Cardiac fibroblast (primary cell): ENCODE measurements around the gene NMUR2.

Experiments
- DNase-seq, 2 donors: peaks; one replicate each; pipeline versions ENCODE4 v3.0.0 to v3.0.0-alpha.2; 2010; ENCODE audit warnings: low read depth in 2 of 2
- H3K4me3 ChIP-seq, 2 donors: replicated peaks in 1 of 2; 1 replicate in 1 of 2; 2 replicates in 1 of 2; pipeline ENCODE4 v1.5.1; 2011; ENCODE audit warnings: low read depth in 2 of 2, low read length in 2 of 2, mild to moderate bottlenecking in 2 of 2, moderate library complexity in 1 of 2
- TF ChIP-seq, protein P1 (sequence below): IDR thresholded peaks from one replicate; pipeline ENCODE4 v1.5.1; 2011; ENCODE audit warnings: low read depth, mild to moderate bottlenecking, low read length, inconsistent platforms

Gene NMUR2

DNA sequence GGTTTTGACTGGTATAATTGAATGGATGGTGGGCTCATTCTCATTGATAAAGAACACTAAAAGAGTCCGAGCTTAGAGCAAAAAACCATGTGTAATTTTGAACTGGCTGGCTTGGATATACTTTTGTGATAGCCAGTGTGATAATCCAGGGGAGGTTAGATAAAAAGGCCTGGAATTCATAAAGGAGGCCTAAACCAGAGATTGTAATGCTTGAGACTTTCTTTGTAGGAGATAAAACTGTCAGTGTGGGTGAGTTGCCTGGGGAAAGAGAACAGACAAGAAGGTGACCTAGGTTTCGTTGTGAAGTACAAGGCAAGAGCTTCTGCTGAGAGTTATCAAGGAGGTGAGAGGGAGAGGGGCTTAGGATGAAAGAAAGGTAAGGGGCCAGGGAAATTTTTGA, 17.0 kb upstream of the NMUR2 start:
- TF ChIP-seq, protein P1, sequence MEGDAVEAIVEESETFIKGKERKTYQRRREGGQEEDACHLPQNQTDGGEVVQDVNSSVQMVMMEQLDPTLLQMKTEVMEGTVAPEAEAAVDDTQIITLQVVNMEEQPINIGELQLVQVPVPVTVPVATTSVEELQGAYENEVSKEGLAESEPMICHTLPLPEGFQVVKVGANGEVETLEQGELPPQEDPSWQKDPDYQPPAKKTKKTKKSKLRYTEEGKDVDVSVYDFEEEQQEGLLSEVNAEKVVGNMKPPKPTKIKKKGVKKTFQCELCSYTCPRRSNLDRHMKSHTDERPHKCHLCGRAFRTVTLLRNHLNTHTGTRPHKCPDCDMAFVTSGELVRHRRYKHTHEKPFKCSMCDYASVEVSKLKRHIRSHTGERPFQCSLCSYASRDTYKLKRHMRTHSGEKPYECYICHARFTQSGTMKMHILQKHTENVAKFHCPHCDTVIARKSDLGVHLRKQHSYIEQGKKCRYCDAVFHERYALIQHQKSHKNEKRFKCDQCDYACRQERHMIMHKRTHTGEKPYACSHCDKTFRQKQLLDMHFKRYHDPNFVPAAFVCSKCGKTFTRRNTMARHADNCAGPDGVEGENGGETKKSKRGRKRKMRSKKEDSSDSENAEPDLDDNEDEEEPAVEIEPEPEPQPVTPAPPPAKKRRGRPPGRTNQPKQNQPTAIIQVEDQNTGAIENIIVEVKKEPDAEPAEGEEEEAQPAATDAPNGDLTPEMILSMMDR, result no peak
- DNase-seq, result no peak

DNA sequence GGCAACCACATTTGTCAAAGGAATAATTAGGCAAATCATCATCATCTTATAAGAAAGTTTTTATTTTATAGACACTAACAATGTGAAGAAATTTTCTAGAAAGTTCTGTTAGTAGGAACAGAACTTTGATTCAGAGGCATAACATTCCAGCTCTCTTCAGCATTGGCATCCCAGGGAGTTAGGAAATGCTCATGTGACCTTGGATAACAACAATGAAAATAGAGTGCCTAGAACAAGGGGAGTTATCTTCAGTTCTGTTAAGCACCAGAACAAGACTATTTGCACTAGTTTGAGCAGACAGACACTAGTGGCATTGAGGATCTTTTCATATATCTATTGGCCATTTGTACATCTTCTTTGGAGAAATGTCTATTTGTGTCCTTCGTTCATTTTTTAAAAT, 7.0 kb upstream of the NMUR2 start:
- H3K4me3 ChIP-seq, result no peak overlapping the region
- TF ChIP-seq, protein P1, result no peak
- DNase-seq, result no peak

More for the DNA sequence above, 17.0 kb upstream of the NMUR2 start:
- H3K4me3 ChIP-seq, result no peak overlapping the region

DNA sequence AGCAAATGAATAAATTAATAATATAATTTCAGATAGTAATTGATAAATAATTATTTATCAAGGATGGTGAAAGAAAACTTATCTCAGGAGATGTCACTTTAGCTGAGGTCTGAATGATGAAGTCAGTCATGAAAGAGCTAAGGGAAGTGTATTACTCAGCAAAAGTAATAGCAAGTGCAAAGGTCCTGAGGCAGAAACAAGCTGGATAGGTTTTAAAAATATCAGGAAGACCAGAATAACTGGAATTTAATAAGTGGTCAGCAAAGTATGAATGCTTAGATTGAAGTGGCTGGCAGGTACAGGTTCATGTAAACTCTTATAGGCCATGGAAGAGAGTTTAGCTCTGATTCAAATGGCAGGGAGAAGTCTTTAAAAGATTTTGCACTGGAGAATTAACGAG, 1.0 kb upstream of the NMUR2 start:
- no peak overlapping the region for H3K4me3 ChIP-seq
- TF ChIP-seq, protein P1, result no peak
- no peak for DNase-seq

DNA sequence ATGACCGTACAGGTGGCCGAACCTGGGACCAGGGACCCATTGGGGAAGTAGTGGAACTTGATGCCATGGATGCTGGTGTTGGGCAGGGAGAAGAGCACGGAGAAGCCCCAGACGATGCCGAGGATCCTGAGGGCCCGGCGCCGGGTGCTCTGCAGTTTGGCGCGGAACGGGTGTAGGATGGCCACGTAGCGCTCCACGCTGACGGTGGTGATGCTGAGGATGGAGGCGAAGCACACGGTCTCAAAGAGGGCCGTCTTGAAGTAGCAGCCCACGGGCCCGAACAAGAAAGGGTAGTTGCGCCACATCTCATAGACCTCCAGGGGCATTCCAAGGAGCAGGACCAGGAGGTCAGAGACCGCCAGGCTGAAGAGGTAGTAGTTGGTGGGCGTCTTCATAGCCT, 585 bp downstream of the NMUR2 start:
- TF ChIP-seq, protein P1, result no peak
- no peak overlapping the region for H3K4me3 ChIP-seq

DNA sequence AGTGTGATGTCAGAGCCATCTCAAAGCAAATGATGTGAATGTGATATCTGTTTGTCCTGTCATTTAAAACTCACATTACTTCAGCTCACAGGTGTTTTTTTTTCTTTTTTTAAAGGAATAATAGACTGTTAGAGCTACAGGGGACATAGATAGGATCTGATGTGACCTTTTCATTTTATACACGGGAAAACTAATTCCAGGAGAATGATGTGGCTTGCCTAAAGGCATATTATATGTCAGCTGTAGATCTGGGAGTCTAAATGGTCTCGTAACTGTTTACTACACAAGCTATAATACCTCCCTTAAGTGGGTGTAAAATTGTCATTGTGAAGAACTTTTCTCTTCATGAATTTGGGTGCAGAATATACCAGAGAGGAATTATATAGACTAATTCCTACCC, 2.0 kb downstream of the NMUR2 start:
- DNase-seq, result no peak
- TF ChIP-seq, protein P1, result no peak
- no peak overlapping the region for H3K4me3 ChIP-seq

More for the DNA sequence above, 585 bp downstream of the NMUR2 start:
- DNase-seq, result no peak

DNA sequence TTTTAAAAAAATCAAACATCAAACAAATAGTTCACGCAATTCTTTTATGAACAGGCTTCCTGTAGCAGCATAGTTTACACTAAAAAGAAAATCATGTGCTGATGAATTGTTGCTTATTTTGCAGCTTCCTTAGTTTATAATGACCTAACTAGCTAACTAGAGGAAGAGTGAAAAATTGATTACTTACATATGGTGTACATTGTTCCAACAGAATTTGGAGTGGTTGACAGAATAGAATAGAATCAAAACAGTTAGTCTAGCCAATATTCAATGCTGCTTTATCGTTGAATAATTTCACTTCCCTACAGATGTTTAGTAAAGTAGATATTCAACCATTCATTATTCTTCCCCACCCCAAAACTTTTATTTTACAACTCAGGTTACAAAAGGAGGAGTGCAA, 4.2 kb downstream of the NMUR2 start:
- DNase-seq, result no peak
- no peak overlapping the region for H3K4me3 ChIP-seq
- TF ChIP-seq, protein P1, result no peak

DNA sequence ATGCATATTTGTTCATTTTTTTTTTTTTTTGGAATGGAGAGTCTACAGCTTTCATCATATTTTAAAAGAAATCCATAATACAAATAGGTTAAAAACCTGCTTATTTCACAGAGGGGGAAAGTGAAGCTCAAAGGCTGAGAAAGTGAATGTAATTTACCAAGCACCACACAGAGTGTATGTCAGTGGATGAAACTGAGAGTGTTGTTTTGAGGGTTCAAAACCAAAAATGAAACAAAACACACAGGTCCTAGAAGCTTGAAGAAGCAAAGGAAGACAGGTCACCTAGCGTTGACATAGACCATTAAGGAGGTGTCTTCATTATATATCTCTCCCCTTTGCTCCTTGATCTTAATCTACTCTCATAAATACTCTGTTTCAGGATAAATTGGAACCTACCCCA, 7.5 kb downstream of the NMUR2 start:
- TF ChIP-seq, protein P1, result no peak
- no peak overlapping the region for H3K4me3 ChIP-seq
- DNase-seq, result no peak
